GM23338 (cell line): Measurements from ENCODE around the gene BMP5. TPM values are rescaled to one million over a fixed set of nuclear protein-coding genes. Genes with fewer than 3 reads are reported as not detected.

Experiments used
- ATAC-seq: fragments of 200-7000 bp; cut with Tn5 transposase; 3 replicates; pipeline ENCODE4 v1.9.1; 2020
- DNase-seq: peaks from one replicate; pipeline ENCODE4 v3.0.0-alpha.2; 2015; ENCODE audit warnings: low spot score
- H2AFZ ChIP-seq: fragments of 200-600 bp; sonication (generic); 2 replicates; pipeline ENCODE4 v1.8.0; 2016; ENCODE audit warnings: antibody characterized with exemption, mild to moderate bottlenecking, moderate library complexity
- H3F3A ChIP-seq: fragments of 200-600 bp; sonication (generic); replicated peaks from 2 replicates; pipeline ENCODE4 v1.8.0; 2017; ENCODE audit warnings: antibody characterized with exemption, mixed run types, low read depth
- H3K27ac ChIP-seq: fragments of 200-600 bp; sonication (generic); 2 replicates; pipeline ENCODE4 v1.6.1; 2016; ENCODE audit warnings: low read depth
- H3K27me3 ChIP-seq: fragments of 200-600 bp; sonication (generic); 2 replicates; pipeline ENCODE4 v1.8.0; 2016; ENCODE audit warnings: mild to moderate bottlenecking, mixed run types, moderate library complexity; ENCODE audit not compliant: insufficient read depth
- H3K36me3 ChIP-seq: fragments of 200-600 bp; sonication (generic); 2 replicates; pipeline ENCODE4 v1.8.0; 2016; ENCODE audit warnings: mild to moderate bottlenecking; ENCODE audit not compliant: insufficient read depth
- H3K4me1 ChIP-seq: fragments of 200-600 bp; sonication (generic); 2 replicates; pipeline ENCODE4 v1.8.0; 2016; ENCODE audit warnings: mild to moderate bottlenecking, moderate library complexity; ENCODE audit not compliant: insufficient read depth
- H3K4me2 ChIP-seq: fragments of 200-600 bp; sonication (generic); 2 replicates; pipeline ENCODE4 v1.7.1; 2017; ENCODE audit warnings: mixed run types
- H3K4me3 ChIP-seq: fragments of 200-600 bp; sonication (generic); 2 replicates; pipeline ENCODE4 v1.6.1; 2016; ENCODE audit warnings: mixed run types
- H3K79me2 ChIP-seq: fragments of 200-600 bp; sonication (generic); replicated peaks from 2 replicates; pipeline ENCODE4 v1.8.0; 2017; ENCODE audit warnings: mild to moderate bottlenecking; ENCODE audit not compliant: insufficient read depth
- H3K9me2 ChIP-seq: fragments of 200-600 bp; sonication (generic); 2 replicates; pipeline ENCODE4 v1.8.0; 2017; ENCODE audit not compliant: insufficient read depth
- H4K20me1 ChIP-seq: fragments of 200-600 bp; sonication (generic); replicated peaks from 2 replicates; pipeline ENCODE4 v1.8.0; 2017; ENCODE audit warnings: mild to moderate bottlenecking; ENCODE audit not compliant: insufficient read depth
- H3K27ac Mint-ChIP-seq: 2 replicates; pipeline ENCODE4 v1.8.0; 2020; ENCODE audit warnings: inconsistent platforms, mild to moderate bottlenecking, moderate library complexity, mixed read lengths
- H3K27me3 Mint-ChIP-seq: 3 replicates; pipeline ENCODE4 v1.8.0; 2022; ENCODE audit warnings: low read depth, mild to moderate bottlenecking, moderate library complexity, mixed read lengths, inconsistent platforms; ENCODE audit not compliant: insufficient read depth, poor library complexity
- H3K36me3 Mint-ChIP-seq: 3 replicates; pipeline ENCODE4 v1.8.0; 2021; ENCODE audit warnings: low read depth, mild to moderate bottlenecking, inconsistent platforms, moderate library complexity, mixed read lengths
- H3K4me1 Mint-ChIP-seq: 3 replicates; pipeline ENCODE4 v1.8.0; 2020; ENCODE audit warnings: mild to moderate bottlenecking, inconsistent platforms, mixed read lengths
- H3K4me3 Mint-ChIP-seq: 3 replicates; pipeline ENCODE4 v1.8.0; 2021; ENCODE audit warnings: moderate library complexity, mild to moderate bottlenecking, inconsistent platforms, mixed read lengths
- H3K9me3 Mint-ChIP-seq: 3 replicates; pipeline ENCODE4 v1.8.0; 2020; ENCODE audit warnings: moderate library complexity, mild to moderate bottlenecking, inconsistent platforms, mixed read lengths
- CREB1 ChIP-seq: fragments of 250-450 bp; sonication (Bioruptor Pico); IDR thresholded peaks from 2 replicates; pipeline ENCODE4 v1.5.0; 2020; ENCODE audit warnings: low read depth, mild to moderate bottlenecking, moderate library complexity
- CTCF ChIP-seq, 2 experiments: fragments of 200-600 bp in 1 of 2; sonication (generic) in 1 of 2; conservative IDR thresholded peaks; 2 replicates each; pipeline versions ENCODE4 v1.5.1 to v1.6.1; 2016 to 2017; ENCODE audit warnings: antibody characterized with exemption in 2 of 2, low read depth in 2 of 2, mild to moderate bottlenecking in 2 of 2, moderate library complexity in 1 of 2
- ETS1 ChIP-seq: IDR thresholded peaks from 2 replicates; pipeline ENCODE4 v1.6.1; 2016; ENCODE audit warnings: antibody characterized with exemption
- EZH2phosphoT487 ChIP-seq: fragments of 200-600 bp; sonication (generic); IDR thresholded peaks from one replicate; pipeline ENCODE4 v1.8.1; 2018; ENCODE audit warnings: antibody characterized with exemption; ENCODE audit not compliant: unreplicated experiment
- REST ChIP-seq: IDR thresholded peaks from one replicate; pipeline ENCODE4 v1.6.1; 2018; ENCODE audit warnings: antibody characterized with exemption; ENCODE audit not compliant: unreplicated experiment
- STAT1 ChIP-seq: IDR thresholded peaks from one replicate; pipeline ENCODE4 v1.6.1; 2016; ENCODE audit warnings: antibody characterized with exemption; ENCODE audit not compliant: unreplicated experiment
- ZNF462 ChIP-seq: fragments of 250-450 bp; sonication (Bioruptor Pico); IDR thresholded peaks from 2 replicates; pipeline ENCODE4 v1.5.0; 2020; ENCODE audit warnings: mild to moderate bottlenecking, moderate library complexity
- polyA plus RNA-seq: library from polyadenylated mRNA; unstranded; fragments of >200 nt; fragmentation: Nextera tagmentation; extraction: Ambion mirVana; gene quantifications from 2 replicates; pipeline ENCODE4 v1.2.1, GENCODE V29; 2016
- total RNA-seq: library from RNA; depleted of rRNA; stranded (reverse); fragments of >200 nt; shearing (Covaris generic); gene quantifications from 2 replicates; pipeline ENCODE4 v1.2.3, GENCODE V29; 2014

The BMP5 gene
- total and polyA plus RNA-seq, 2 experiments from 2014 or later = 0.06 to 0.07 TPM

GRCh38 chr6:55902796-55903195 lies 27.4 kb upstream of the BMP5 start (continued):
- TF ChIP-seq REST (no peak), EZH2phosphoT487 (no peak)

- H3K9me2 ChIP-seq = peaks cover 5% of the 10 kb centered on the region; the same call in 1 of the 2 replicates
- peaks cover 6% of the 10 kb centered on the region for H3K4me1 Mint-ChIP-seq
- no peaks in the 10 kb centered on the region for H4K20me1 ChIP-seq
- H3K36me3 ChIP-seq = no peaks in the 10 kb centered on the region
- no peak overlapping the region for H3K4me3 Mint-ChIP-seq
- H3F3A ChIP-seq = no peaks in the 10 kb centered on the region
- no peak overlapping the region for H2AFZ ChIP-seq
- no peak overlapping the region for H3K4me3 ChIP-seq
- H3K36me3 Mint-ChIP-seq = no peaks in the 10 kb centered on the region
- H3K4me1 ChIP-seq = peaks cover 5% of the 10 kb centered on the region; the same call in 1 of the 2 replicates
- no peaks in the 10 kb centered on the region for H3K27me3 ChIP-seq
- H3K79me2 ChIP-seq = no peaks in the 10 kb centered on the region
- no peak for ATAC-seq
- H3K4me2 ChIP-seq = no peak overlapping the region
- no peak overlapping the region for H3K27ac ChIP-seq
- TF ChIP-seq EZH2phosphoT487 (no peak), CREB1 (CRISPR knock-in tag) (no peak), STAT1 (no peak), CTCF (conservative IDR thresholded peaks at IDR 0.05; ENCODE audit: low read depth in 2 of 2) (no peak), ETS1 (no peak), ZNF462 (CRISPR knock-in tag) (no peak), REST (no peak)
- H3K27ac Mint-ChIP-seq = no peak overlapping the region
- no peak for DNase-seq
- no peaks in the 10 kb centered on the region for H3K9me3 Mint-ChIP-seq
- peaks cover 3% of the 10 kb centered on the region for H3K27me3 Mint-ChIP-seq
Measured at GRCh38 chr6:55901765-55902270, 26.4 kb upstream of the BMP5 start.
